ENCODE measurements around the gene POLE3. TPM values are rescaled to one million over a fixed set of nuclear protein-coding genes. Genes with fewer than 3 reads are reported as not detected.
"Not testable (repeated sequence)": the region's sequence is repeated elsewhere in the genome, so short reads cannot be mapped to it uniquely, and the experiment has no call there.

Gene POLE3
- total and polyA plus RNA-seq, 9 of the 15 experiments (the other 6 are each of a cell fraction or from before 2014, with no cell fraction given), result 52.6 to 179 (median 110) TPM

- peak; percentile 96 for TF ChIP-seq ZNF592 (IDR thresholded peaks at IDR 0.05)
- not testable (repeated sequence) for TF ChIP-seq NR2C1 (IDR thresholded peaks at IDR 0.05); ID3 (CRISPR knock-in tag; IDR thresholded peaks at IDR 0.05)
- peak; percentile 67 for TF ChIP-seq NR2C1 (tag; IDR thresholded peaks at IDR 0.05)
- peak; percentile 87 for TF ChIP-seq ID3 (tag; IDR thresholded peaks at IDR 0.05)
Observed at GRCh38 chr9:113379829-113380210, 30.7 kb downstream of the POLE3 start (continued).

- H3K4me3 ChIP-seq; H3K9me1 ChIP-seq (ENCODE audit: control insufficient read depth, insufficient read depth, low read length); H3K36me3 ChIP-seq (ENCODE audit: control insufficient read depth, insufficient read depth, low read length); BruUV-seq (replicated peaks); CTCF ChIA-PET (ENCODE audit: low intra/inter-chr PET ratio); H3K27me3 ChIP-seq (ENCODE audit: control insufficient read depth in 2 of 2, insufficient read depth in 2 of 2, low read length in 2 of 2); intact Hi-C loops (cut with micrococcal nuclease); H3K79me2 ChIP-seq (ENCODE audit: control insufficient read depth, insufficient read depth, low read length); ATAC-seq; H4K20me1 ChIP-seq (replicated peaks; ENCODE audit: control insufficient read depth, insufficient read depth, low read length); POLR2A ChIA-PET; H3K9ac ChIP-seq (ENCODE audit: insufficient read depth in 1 of 2, low read depth in 2 of 2, low read length in 2 of 2); in situ Hi-C loops (cut with MboI); H3K9me3 ChIP-seq (replicated peaks; ENCODE audit: control insufficient read depth, insufficient read depth, low read depth, low read length); TF ChIP-seq NR2C2 (CRISPR knock-in tag; IDR thresholded peaks at IDR 0.05); TEAD4 (CRISPR knock-in tag; IDR thresholded peaks at IDR 0.05; ENCODE audit: borderline replicate concordance): not testable (repeated sequence)
- H3K4me2 ChIP-seq (ENCODE audit: insufficient read depth, low read length), result peak overlapping the region; percentile 24
- DNase-seq (ENCODE audit: extremely low read depth in 1 of 4, low spot score in 3 of 4) (peak in 1 of 4 experiments; percentile 60), FAIRE-seq (peak; percentile 78)
- 14% methylated on average over 21 of the region's 24 CpGs for WGBS (ENCODE audit: insufficient coverage, low coverage, missing lambda C conversion rate)
- peaks cover 19 to 25% of the 10 kb centered on the region in 2 experiments; a peak in 4 of 5 replicates for H3K4me1 ChIP-seq (replicated peaks in 1 of 2; ENCODE audit: control insufficient read depth in 2 of 2, insufficient read depth in 2 of 2, low read length in 2 of 2)
- H2AFZ ChIP-seq (ENCODE audit: low read depth, low read length), result peak overlapping the region; percentile 74
- H3K27ac ChIP-seq (ENCODE audit: extremely low read depth, low read depth, low read length), result peak overlapping the region; percentile 13; the same call in 1 of the 3 replicates
- TF ChIP-seq NR2C2 (tag; IDR thresholded peaks at IDR 0.05), result peak; percentile 50; the same call in 1 of the 2 replicates
- peak; percentile 88 for TF ChIP-seq SPI1 (IDR thresholded peaks at IDR 0.05; ENCODE audit: borderline replicate concordance, low read depth, low read length)
- TF ChIP-seq ARID1B (IDR thresholded peaks at IDR 0.05), result peak; percentile 26; the same call in 1 of the 2 replicates
- TF ChIP-seq TCF3 (CRISPR knock-in tag; IDR thresholded peaks at IDR 0.05), result peak; percentile 49; the same call in 1 of the 2 replicates
- peak; percentile 43; the same call in 1 of the 2 replicates for TF ChIP-seq TEAD4 (IDR thresholded peaks at IDR 0.05; ENCODE audit: low read length)
- TF ChIP-seq ZNF175 (CRISPR knock-in tag; IDR thresholded peaks at IDR 0.05; ENCODE audit: low read depth), result 0 out of 2 replicates have a peak, but pooled peaks have one; percentile 47
- TF ChIP-seq ZNF197 (CRISPR knock-in tag; IDR thresholded peaks at IDR 0.05; ENCODE audit: low read depth), result 0 out of 2 replicates have a peak, but pooled peaks have one; percentile 25
- peak; percentile 44; the same call in 1 of the 2 replicates for TF ChIP-seq ZFX (CRISPR knock-in tag; IDR thresholded peaks at IDR 0.05)
Observed at GRCh38 chr9:113379094-113379828, 31.2 kb downstream of the POLE3 start.
